PC-9 (cell line): ENCODE measurements around the gene HES7. TPM values are rescaled to one million over a fixed set of nuclear protein-coding genes. Genes with fewer than 3 reads are reported as not detected.

Source experiments
- BruUV-seq: library from RNA; stranded (reverse); fragments of 400-500 nt; replicated peaks from 2 replicates; lab custom pipeline; 2021; lab: Mats Ljungman, UMichigan
- CTCF ChIA-PET: fragments of 300-600 bp; sonication (Branson Sonifier 250); formaldehyde crosslinking; loops from one replicate; lab custom pipeline; 2022; ENCODE audit warnings: antibody characterized with exemption; lab: Charles Lee
- POLR2A ChIA-PET: fragments of 300-600 bp; sonication (Branson Sonifier 250); formaldehyde crosslinking; loops from one replicate; lab custom pipeline; 2022; ENCODE audit warnings: antibody characterized with exemption; ENCODE audit not compliant: unreplicated experiment; lab: Charles Lee
- DNase-seq, 2 experiments: peaks; one replicate each; pipeline versions ENCODE4 v3.0.0 to v3.0.0-alpha.2; 2015 to 2022; ENCODE audit warnings: mixed read lengths in 1 of 2
- H2AFZ ChIP-seq: fragments of 200-600 bp; sonication (generic); 2 replicates; pipeline ENCODE4 v1.8.1; 2017; ENCODE audit warnings: antibody characterized with exemption
- H3F3A ChIP-seq: fragments of 200-600 bp; sonication (generic); 2 replicates; pipeline ENCODE4 v1.8.1; 2017; ENCODE audit warnings: antibody characterized with exemption, mild to moderate bottlenecking, low read depth; ENCODE audit not compliant: insufficient read depth
- H3K27ac ChIP-seq: fragments of 200-600 bp; sonication (generic); 2 replicates; pipeline ENCODE4 v1.6.1; 2016; ENCODE audit warnings: mixed run types
- H3K27me3 ChIP-seq: fragments of 200-600 bp; sonication (generic); 2 replicates; pipeline ENCODE4 v1.6.1; 2016; ENCODE audit warnings: low read depth, mixed run types; ENCODE audit not compliant: insufficient read depth
- H3K36me3 ChIP-seq: fragments of 200-600 bp; sonication (generic); 2 replicates; pipeline ENCODE4 v1.6.1; 2016; ENCODE audit warnings: low read depth, mixed run types
- H3K4me1 ChIP-seq: fragments of 200-600 bp; sonication (generic); replicated peaks from 2 replicates; pipeline ENCODE4 v1.6.1; 2016; ENCODE audit warnings: mixed run types; ENCODE audit not compliant: insufficient read depth
- H3K4me2 ChIP-seq: fragments of 200-600 bp; sonication (generic); 2 replicates; pipeline ENCODE4 v1.6.1; 2017; ENCODE audit warnings: mixed run types
- H3K4me3 ChIP-seq: fragments of 200-600 bp; sonication (generic); 2 replicates; pipeline ENCODE4 v1.6.1; 2016; ENCODE audit warnings: mixed run types
- H3K79me2 ChIP-seq: fragments of 200-600 bp; sonication (generic); 2 replicates; pipeline ENCODE4 v1.6.1; 2017; ENCODE audit warnings: low read depth, mixed run types
- H3K9me2 ChIP-seq: fragments of 200-600 bp; sonication (generic); 2 replicates; pipeline ENCODE4 v1.8.1; 2017; ENCODE audit warnings: mild to moderate bottlenecking; ENCODE audit not compliant: insufficient read depth
- H3K9me3 ChIP-seq: fragments of 200-600 bp; sonication (generic); 2 replicates; pipeline ENCODE4 v1.8.1; 2016; ENCODE audit warnings: low read depth; ENCODE audit not compliant: insufficient read depth
- H4K20me1 ChIP-seq: fragments of 200-600 bp; sonication (generic); 2 replicates; pipeline ENCODE4 v1.8.1; 2017; ENCODE audit not compliant: insufficient read depth
- CTCF ChIP-seq: fragments of 200-600 bp; sonication (generic); conservative IDR thresholded peaks from 2 replicates; pipeline ENCODE4 v1.6.1; 2017; ENCODE audit warnings: mixed run types, antibody characterized with exemption, mild to moderate bottlenecking, moderate library complexity
- EZH2 ChIP-seq: fragments of 200-600 bp; sonication (generic); IDR thresholded peaks from 2 replicates; pipeline ENCODE4 v1.8.0; 2017; ENCODE audit warnings: antibody characterized with exemption, low read depth
- intact Hi-C: fragments of 100-400 bp; cut with micrococcal nuclease; formaldehyde crosslinking; loops from one replicate; pipeline ENCODE4 v1.10.0; 2022; ENCODE audit not compliant: unreplicated experiment
- total RNA-seq: library from RNA; stranded (reverse); gene quantifications from 2 replicates; pipeline ENCODE4 v1.2.3, GENCODE V29; 2021

The HES7 gene
- total RNA-seq, 1 experiment from 2014 or later: 2.6 TPM

- POLR2A ChIA-PET: interaction anchor here (0.6 to 1.1 kb wide), 2 partner anchors 39 to 193 kb away, joined by 3 to 6 read pairs; no protein-coding TSS in a partner anchor
- H2AFZ ChIP-seq: no peak overlapping the region
These were observed 10.0 kb upstream of the HES7 start for GRCh38 chr17:8133941-8134340.

GRCh38 chr17:8133399-8133798 lies 9.5 kb upstream of the HES7 start:
- Histone ChIP-seq H3K27ac (no peak overlapping the region), H2AFZ (no peak overlapping the region), H4K20me1 (no peaks in the 10 kb centered on the region), H3K9me3 (no peaks in the 10 kb centered on the region), H3K9me2 (no peaks in the 10 kb centered on the region), H3K4me1 (peaks cover 14% of the 10 kb centered on the region), H3K4me2 (no peak overlapping the region), H3K79me2 (no peaks in the 10 kb centered on the region), H3K27me3 (no peaks in the 10 kb centered on the region), H3K4me3 (no peak overlapping the region), H3K36me3 (no peaks in the 10 kb centered on the region), H3F3A (peaks cover 19% of the 10 kb centered on the region; the same call in 1 of the 2 replicates)
- CTCF ChIA-PET: interaction anchor here (0.6 kb wide), 1 partner anchor 24 kb away, joined by 5 read pairs; no protein-coding TSS in a partner anchor
- intact Hi-C loops: no loop called here
- no TSS peak for BruUV-seq
- DNase-seq: no peak
- POLR2A ChIA-PET: interaction anchor here (1.1 kb wide), 1 partner anchor 40 kb away, joined by 6 read pairs; no protein-coding TSS in a partner anchor
- TF ChIP-seq CTCF (no peak), EZH2 (no peak)

More at GRCh38 chr17:8133941-8134340, 10.0 kb upstream of the HES7 start:
- intact Hi-C loops: no loop called here
- Histone ChIP-seq H4K20me1 (no peaks in the 10 kb centered on the region), H3K27ac (no peak overlapping the region), H3K79me2 (no peaks in the 10 kb centered on the region), H3K9me3 (no peaks in the 10 kb centered on the region), H3K36me3 (no peaks in the 10 kb centered on the region), H3K4me2 (no peak overlapping the region), H3F3A (peaks cover 20% of the 10 kb centered on the region; the same call in 1 of the 2 replicates), H3K4me3 (no peak overlapping the region), H3K9me2 (no peaks in the 10 kb centered on the region), H3K27me3 (no peaks in the 10 kb centered on the region), H3K4me1 (peaks cover 14% of the 10 kb centered on the region)
- TF ChIP-seq CTCF (no peak), EZH2 (no peak)
- BruUV-seq: no TSS peak
- CTCF ChIA-PET: interaction anchor here (0.6 kb wide), 2 partner anchors 20 to 24 kb away, joined by 3 to 5 read pairs; no protein-coding TSS in a partner anchor
- no peak for DNase-seq

- H3K4me2 ChIP-seq: no peak overlapping the region
- no peaks in the 10 kb centered on the region for H3K79me2 ChIP-seq
- POLR2A ChIA-PET: no interaction called here
- H3K27ac ChIP-seq: no peak overlapping the region
- H3K4me3 ChIP-seq: no peak overlapping the region
- no peaks in the 10 kb centered on the region for H3K9me2 ChIP-seq
- H4K20me1 ChIP-seq: no peaks in the 10 kb centered on the region
- no peaks in the 10 kb centered on the region for H3K9me3 ChIP-seq
- peaks cover 6% of the 10 kb centered on the region; the same call in 1 of the 2 replicates for H3K4me1 ChIP-seq
- peaks cover 18% of the 10 kb centered on the region; the same call in 1 of the 2 replicates for H3F3A ChIP-seq
- TF ChIP-seq EZH2 (no peak), CTCF (no peak)
- no peaks in the 10 kb centered on the region for H3K27me3 ChIP-seq
- no peak overlapping the region for H2AFZ ChIP-seq
- DNase-seq: peak in 1 of 2 experiments; percentile 56
- no peaks in the 10 kb centered on the region for H3K36me3 ChIP-seq
- CTCF ChIA-PET: no interaction called here
- intact Hi-C loops: no loop called here
- BruUV-seq: no TSS peak
These were observed 8.0 kb upstream of the HES7 start for GRCh38 chr17:8131844-8132441.
